ENCODE results near the gene BMP7.

BMP7 gene

DNA sequence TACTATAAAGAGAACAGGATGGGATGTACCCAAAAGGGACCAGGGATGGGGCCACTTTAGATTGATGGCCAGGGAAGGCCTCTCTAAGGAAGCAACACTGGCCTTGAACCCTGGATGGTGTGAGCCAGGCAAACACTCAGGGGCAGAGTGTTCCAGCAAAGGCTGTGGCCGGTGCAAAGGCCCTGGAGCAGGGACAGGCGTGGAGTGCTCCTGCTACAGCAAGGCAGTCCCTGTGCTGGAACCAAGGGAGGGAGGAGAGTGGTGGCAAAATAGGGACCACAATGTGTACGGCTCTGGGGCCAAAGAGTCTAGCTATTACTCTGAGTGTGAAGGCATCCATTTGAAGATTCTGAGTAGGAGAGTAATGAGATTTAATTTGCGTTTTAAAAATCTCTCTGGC, 131.6 kb downstream of the BMP7 start:
- no peak for TF ChIP-seq CTCF (IDR thresholded peaks at IDR 0.05; ENCODE audit: control insufficient read depth, extremely low read depth, insufficient read depth)
- no peak overlapping the region for H3K4me3 ChIP-seq (ENCODE audit: low read depth, low read length)
- no peak for DNase-seq (ENCODE audit: low read depth)

GRCh38 chr20:57133926-57134650, 132.4 kb downstream of the BMP7 start:
- H3K4me3 ChIP-seq (ENCODE audit: low read depth, low read length), result no peak overlapping the region
- DNase-seq (ENCODE audit: low read depth), result no peak
- no peak for TF ChIP-seq CTCF (IDR thresholded peaks at IDR 0.05; ENCODE audit: control insufficient read depth, extremely low read depth, insufficient read depth)

GRCh38 chr20:57131601-57132391, 134.6 kb downstream of the BMP7 start:
- TF ChIP-seq CTCF (IDR thresholded peaks at IDR 0.05; ENCODE audit: control insufficient read depth, extremely low read depth, insufficient read depth), result no peak
- DNase-seq (ENCODE audit: low read depth), result no peak
- H3K4me3 ChIP-seq (ENCODE audit: low read depth, low read length), result no peak overlapping the region

DNA sequence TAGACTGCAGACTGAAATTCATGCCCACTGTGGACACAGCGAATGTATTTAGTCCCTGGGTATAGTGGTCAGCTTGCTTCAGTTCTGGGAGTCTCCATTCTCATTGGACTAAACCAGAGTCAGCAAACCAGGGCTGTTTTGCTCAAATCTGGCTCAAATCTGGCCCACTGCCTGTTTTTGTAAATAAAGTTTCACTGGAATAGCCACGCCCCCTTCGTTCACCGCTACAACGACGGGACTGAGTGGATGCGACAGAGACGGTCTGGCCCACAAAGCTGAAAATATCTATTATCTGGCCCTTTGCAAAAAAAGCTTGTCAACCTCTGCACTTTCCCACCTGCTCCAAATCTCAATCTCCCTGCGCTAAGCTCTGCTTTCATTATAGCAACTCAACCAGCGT, 135.4 kb downstream of the BMP7 start:
- DNase-seq (ENCODE audit: low read depth), result no peak
- no peak overlapping the region for H3K4me3 ChIP-seq (ENCODE audit: low read depth, low read length)
- TF ChIP-seq CTCF (IDR thresholded peaks at IDR 0.05; ENCODE audit: control insufficient read depth, extremely low read depth, insufficient read depth), result no peak

GRCh38 chr20:57130160-57130772, 136.2 kb downstream of the BMP7 start:
- no peak for DNase-seq (ENCODE audit: low read depth)
- H3K4me3 ChIP-seq (ENCODE audit: low read depth, low read length), result no peak overlapping the region
- TF ChIP-seq CTCF (IDR thresholded peaks at IDR 0.05; ENCODE audit: control insufficient read depth, extremely low read depth, insufficient read depth), result no peak

- no peak for TF ChIP-seq CTCF (IDR thresholded peaks at IDR 0.05; ENCODE audit: control insufficient read depth, extremely low read depth, insufficient read depth)
- H3K4me3 ChIP-seq (ENCODE audit: low read depth, low read length), result no peak overlapping the region
- no peak for DNase-seq (ENCODE audit: low read depth)
Measured at GRCh38 chr20:57129303-57129702, 137.1 kb downstream of the BMP7 start.

Measured in LNCaP clone FGC (cell line).